ENCODE measurements around the gene SHC2.

- TF ChIP-seq CTCF (conservative IDR thresholded peaks at IDR 0.05; ENCODE audit: low read depth, low read length) (no peak), EZH2 (IDR thresholded peaks at IDR 0.05; ENCODE audit: borderline replicate concordance, low read depth, low read length, poor library complexity, severe bottlenecking) (no peak)
Measured at GRCh38 chr19:435056-435706, 25.7 kb downstream of the SHC2 start.
